Ishikawa (cell line): ENCODE data around the gene FGR.

Experiments used
- CEBPB ChIP-seq: IDR thresholded peaks from 2 replicates; pipeline ENCODE4 v1.6.1; 2012
- CREB1 ChIP-seq: IDR thresholded peaks from 2 replicates; pipeline ENCODE4 v1.6.1; 2012; ENCODE audit warnings: low read depth
- EGR1 ChIP-seq: IDR thresholded peaks from 2 replicates; pipeline ENCODE4 v1.6.1; 2012
- EP300 ChIP-seq: IDR thresholded peaks from 2 replicates; pipeline ENCODE4 v1.6.1; 2012; ENCODE audit warnings: borderline replicate concordance
- FOXM1 ChIP-seq: IDR thresholded peaks from 2 replicates; pipeline ENCODE4 v1.6.1; 2012; ENCODE audit warnings: low read depth, borderline replicate concordance
- NFIC ChIP-seq: IDR thresholded peaks from 2 replicates; pipeline ENCODE4 v1.6.1; 2012
- RAD21 ChIP-seq: IDR thresholded peaks from 2 replicates; pipeline ENCODE4 v1.6.1; 2012; ENCODE audit warnings: low read depth
- TAF1 ChIP-seq: IDR thresholded peaks from 2 replicates; pipeline ENCODE4 v1.6.1; 2012; ENCODE audit warnings: low read depth, mild to moderate bottlenecking
- TCF12 ChIP-seq: IDR thresholded peaks from 2 replicates; pipeline ENCODE4 v1.6.1; 2012; ENCODE audit warnings: low read depth
- TEAD4 ChIP-seq: IDR thresholded peaks from 2 replicates; pipeline ENCODE4 v1.6.1; 2012
- USF1 ChIP-seq: IDR thresholded peaks from 2 replicates; pipeline ENCODE4 v1.6.1; 2012
- YY1 ChIP-seq: IDR thresholded peaks from 2 replicates; pipeline ENCODE4 v1.6.1; 2012; ENCODE audit warnings: low read depth
- ZBTB7A ChIP-seq: IDR thresholded peaks from 2 replicates; pipeline ENCODE4 v1.6.1; 2012; ENCODE audit warnings: low read depth
- TF ChIP-seq, protein P1 (sequence below): IDR thresholded peaks from 2 replicates; pipeline ENCODE4 v1.6.1; 2012
- TF ChIP-seq, protein P2 (sequence below): IDR thresholded peaks from 2 replicates; pipeline ENCODE4 v1.6.1; 2012; ENCODE audit warnings: low read depth, mild to moderate bottlenecking

FGR gene

GRCh38 chr1:27666791-27667254 lies 31.8 kb upstream of the FGR start:
- TF ChIP-seq CREB1: no peak
- no peak for TF ChIP-seq EGR1
- no peak for TF ChIP-seq RAD21

DNA sequence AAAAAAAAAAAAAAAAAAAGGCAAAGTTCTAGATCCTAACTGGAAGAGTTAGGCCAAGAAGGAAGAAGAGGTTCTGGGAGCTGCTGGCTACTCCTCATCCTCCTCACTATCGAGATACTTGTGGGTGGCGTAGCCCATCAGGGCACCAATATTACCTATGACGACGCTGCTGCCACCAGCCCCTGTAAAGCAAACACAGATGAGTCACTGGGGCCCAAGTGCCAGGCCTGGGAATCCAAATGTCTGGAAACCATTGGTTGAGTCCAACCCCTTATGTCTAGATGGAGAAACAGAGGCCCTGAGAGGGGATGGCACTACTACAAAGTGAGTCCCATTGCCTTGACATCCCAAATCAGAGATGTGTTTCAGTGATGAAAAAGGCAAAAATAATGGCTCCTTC lies 31.3 kb upstream of the FGR start:
- TF ChIP-seq CREB1 (no peak), ZBTB7A (no peak), EGR1 (no peak)
- TF ChIP-seq, protein P1, sequence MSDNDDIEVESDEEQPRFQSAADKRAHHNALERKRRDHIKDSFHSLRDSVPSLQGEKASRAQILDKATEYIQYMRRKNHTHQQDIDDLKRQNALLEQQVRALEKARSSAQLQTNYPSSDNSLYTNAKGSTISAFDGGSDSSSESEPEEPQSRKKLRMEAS: no peak

- no peak for TF ChIP-seq FOXM1
- TF ChIP-seq YY1: no peak
- no peak for TF ChIP-seq TAF1
- no peak for TF ChIP-seq RAD21
- TF ChIP-seq ZBTB7A: no peak
- TF ChIP-seq CEBPB: no peak
- no peak for TF ChIP-seq EGR1
- TF ChIP-seq TEAD4: no peak
Observed at GRCh38 chr1:27665016-27665651, 30.1 kb upstream of the FGR start.

DNA sequence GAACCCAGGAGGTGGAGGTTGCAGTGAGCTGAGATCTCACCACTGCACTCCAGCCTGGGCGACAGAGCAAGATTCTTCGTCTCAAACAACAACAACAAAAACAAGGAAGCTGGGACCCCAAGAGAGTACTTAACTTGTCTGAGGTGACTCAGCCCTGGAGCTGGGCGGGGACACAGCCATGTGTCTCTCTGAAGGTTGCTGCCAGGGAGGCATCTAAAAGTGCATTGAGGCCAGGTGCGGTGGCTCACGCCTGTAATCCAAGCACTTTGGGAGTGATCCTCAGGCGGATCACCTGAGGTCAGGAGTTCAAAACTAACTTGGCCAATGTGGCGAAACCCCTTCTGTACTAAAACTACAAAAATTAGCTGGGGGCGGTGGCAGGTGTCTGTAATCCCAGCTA lies 29.3 kb upstream of the FGR start:
- TF ChIP-seq NFIC (no peak), ZBTB7A (no peak), CEBPB (no peak), FOXM1 (no peak), EP300 (no peak), YY1 (no peak), TAF1 (no peak)
- TF ChIP-seq, protein P1: no peak

DNA sequence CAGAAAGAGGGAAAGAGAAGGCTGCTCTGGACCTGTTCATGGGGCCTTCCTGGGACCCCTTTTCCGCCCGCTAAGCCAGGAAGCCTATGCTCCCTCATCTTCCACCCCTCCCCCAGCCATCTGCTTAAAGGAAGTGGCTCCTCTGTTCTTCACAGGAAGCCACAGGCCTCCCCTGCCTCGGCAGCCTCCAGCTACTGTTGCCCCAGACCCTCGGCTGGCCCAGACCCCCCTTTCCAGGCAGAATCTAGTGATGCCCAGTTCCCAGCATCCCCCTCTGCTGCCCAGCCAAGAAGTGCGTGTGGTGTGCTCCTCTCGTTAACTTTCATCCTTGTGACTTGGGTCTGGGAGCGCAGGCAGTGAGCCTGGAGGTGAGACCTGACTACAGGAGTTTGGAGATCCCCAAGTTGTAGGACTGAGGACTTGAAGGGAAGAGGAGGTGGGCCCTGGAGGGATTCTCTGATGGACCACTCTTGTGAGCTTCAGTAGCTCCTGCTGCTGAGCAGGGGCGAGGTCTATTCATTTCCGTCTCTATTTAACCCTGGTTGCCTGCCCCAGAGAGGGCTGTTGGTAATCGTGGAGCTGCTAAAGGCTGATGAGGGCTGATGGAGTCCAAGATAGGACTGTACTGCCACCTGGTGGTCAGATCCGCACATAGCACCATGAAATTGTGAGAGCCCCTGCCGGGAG lies 27.9 kb upstream of the FGR start:
- no peak for TF ChIP-seq EGR1
- TF ChIP-seq CREB1: no peak
- peak; percentile 94 for TF ChIP-seq RAD21

- TF ChIP-seq NFIC (no peak), USF1 (no peak), EP300 (no peak), TEAD4 (no peak)
- TF ChIP-seq, protein P2, sequence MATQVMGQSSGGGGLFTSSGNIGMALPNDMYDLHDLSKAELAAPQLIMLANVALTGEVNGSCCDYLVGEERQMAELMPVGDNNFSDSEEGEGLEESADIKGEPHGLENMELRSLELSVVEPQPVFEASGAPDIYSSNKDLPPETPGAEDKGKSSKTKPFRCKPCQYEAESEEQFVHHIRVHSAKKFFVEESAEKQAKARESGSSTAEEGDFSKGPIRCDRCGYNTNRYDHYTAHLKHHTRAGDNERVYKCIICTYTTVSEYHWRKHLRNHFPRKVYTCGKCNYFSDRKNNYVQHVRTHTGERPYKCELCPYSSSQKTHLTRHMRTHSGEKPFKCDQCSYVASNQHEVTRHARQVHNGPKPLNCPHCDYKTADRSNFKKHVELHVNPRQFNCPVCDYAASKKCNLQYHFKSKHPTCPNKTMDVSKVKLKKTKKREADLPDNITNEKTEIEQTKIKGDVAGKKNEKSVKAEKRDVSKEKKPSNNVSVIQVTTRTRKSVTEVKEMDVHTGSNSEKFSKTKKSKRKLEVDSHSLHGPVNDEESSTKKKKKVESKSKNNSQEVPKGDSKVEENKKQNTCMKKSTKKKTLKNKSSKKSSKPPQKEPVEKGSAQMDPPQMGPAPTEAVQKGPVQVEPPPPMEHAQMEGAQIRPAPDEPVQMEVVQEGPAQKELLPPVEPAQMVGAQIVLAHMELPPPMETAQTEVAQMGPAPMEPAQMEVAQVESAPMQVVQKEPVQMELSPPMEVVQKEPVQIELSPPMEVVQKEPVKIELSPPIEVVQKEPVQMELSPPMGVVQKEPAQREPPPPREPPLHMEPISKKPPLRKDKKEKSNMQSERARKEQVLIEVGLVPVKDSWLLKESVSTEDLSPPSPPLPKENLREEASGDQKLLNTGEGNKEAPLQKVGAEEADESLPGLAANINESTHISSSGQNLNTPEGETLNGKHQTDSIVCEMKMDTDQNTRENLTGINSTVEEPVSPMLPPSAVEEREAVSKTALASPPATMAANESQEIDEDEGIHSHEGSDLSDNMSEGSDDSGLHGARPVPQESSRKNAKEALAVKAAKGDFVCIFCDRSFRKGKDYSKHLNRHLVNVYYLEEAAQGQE: no peak
Observed at GRCh38 chr1:27662261-27662660, 27.3 kb upstream of the FGR start.

- no peak for TF ChIP-seq RAD21
- TF ChIP-seq FOXM1: no peak
- TF ChIP-seq CREB1: no peak
- TF ChIP-seq ZBTB7A: no peak
- TF ChIP-seq, protein P1: no peak
- TF ChIP-seq EP300: no peak
Observed at GRCh38 chr1:27661412-27662075, 26.6 kb upstream of the FGR start.

GRCh38 chr1:27660300-27660835 lies 25.4 kb upstream of the FGR start:
- TF ChIP-seq TCF12: no peak
- TF ChIP-seq CREB1: no peak
- TF ChIP-seq TEAD4: no peak
- TF ChIP-seq CEBPB: no peak
- TF ChIP-seq EGR1: no peak
- no peak for TF ChIP-seq ZBTB7A
- no peak for TF ChIP-seq FOXM1
- no peak for TF ChIP-seq USF1
- no peak for TF ChIP-seq YY1
- TF ChIP-seq RAD21: no peak
- TF ChIP-seq NFIC: no peak
